ENCODE data around the gene KLHDC9.
A peak's percentile ranks its signal among the peaks of the same experiment; 100 is the strongest.
"Not testable (repeated sequence)": the region's sequence is repeated elsewhere in the genome, so short reads cannot be mapped to it uniquely, and the experiment has no call there.

The KLHDC9 gene

GRCh38 chr1:161099090-161099802 lies 1.1 kb downstream of the KLHDC9 start:
- DNase-seq, result no peak

- no peak for DNase-seq
Observed at GRCh38 chr1:161100556-161100955, 2.4 kb downstream of the KLHDC9 start.

GRCh38 chr1:161106431-161106830 lies 8.3 kb downstream of the KLHDC9 start:
- no peak for DNase-seq

GRCh38 chr1:161111117-161111516 lies 13.0 kb downstream of the KLHDC9 start:
- no peak for DNase-seq

- no peak for DNase-seq
Observed at GRCh38 chr1:161111527-161111926, 13.4 kb downstream of the KLHDC9 start.

GRCh38 chr1:161113915-161114314 lies 15.8 kb downstream of the KLHDC9 start:
- no peak for DNase-seq

GRCh38 chr1:161114556-161114955 lies 16.4 kb downstream of the KLHDC9 start:
- DNase-seq, result no peak

GRCh38 chr1:161115132-161115711 lies 17.1 kb downstream of the KLHDC9 start:
- peak in 1 of 2 experiments; percentile 51 for DNase-seq

- DNase-seq, result not testable (repeated sequence)
Observed at GRCh38 chr1:161115961-161116360, 17.8 kb downstream of the KLHDC9 start.

GRCh38 chr1:161117759-161118581 lies 19.8 kb downstream of the KLHDC9 start, which contains the start of the genes NIT1 and PFDN2:
Gene NIT1 (plus strand): TSS chr1:161118105. CDS start chr1:161118177, 72 bp downstream.
Gene PFDN2 (minus strand): TSS chr1:161118037. CDS start chr1:161118026, 11 bp downstream.
- DNase-seq, result peak; percentile 86 to 89

- peak; percentile 65 to 78 for DNase-seq
Observed at GRCh38 chr1:161119092-161119903, 21.1 kb downstream of the KLHDC9 start.

- no peak for DNase-seq
Observed at GRCh38 chr1:161121042-161121650, 23.0 kb downstream of the KLHDC9 start.

GRCh38 chr1:161121834-161122233 lies 23.7 kb downstream of the KLHDC9 start:
- DNase-seq, result no peak

- DNase-seq, result no peak
Observed at GRCh38 chr1:161122967-161123366, 24.8 kb downstream of the KLHDC9 start.

GRCh38 chr1:161127649-161128048 lies 29.5 kb downstream of the KLHDC9 start:
- DNase-seq, result no peak

GRCh38 chr1:161128591-161129420 lies 30.6 kb downstream of the KLHDC9 start:
- DNase-seq, result no peak

GRCh38 chr1:161130266-161130665 lies 32.1 kb downstream of the KLHDC9 start:
- DNase-seq, result no peak

GRCh38 chr1:161131523-161132409 lies 33.6 kb downstream of the KLHDC9 start:
- peak in 1 of 2 experiments; percentile 28 for DNase-seq

GRCh38 chr1:161132410-161133219 lies 34.5 kb downstream of the KLHDC9 start, which contains the start of gene DEDD:
Gene DEDD (minus strand): TSS chr1:161132667. CDS start chr1:161124462, 8,205 bp downstream.
- DNase-seq, result peak; percentile 88 to 92
